Measurements from ENCODE around the gene VMAC.

VMAC gene

GRCh38 chr19:5955636-5955935, 50.9 kb downstream of the VMAC start:
- FAIRE-seq: no peak

- FAIRE-seq: no peak
These were observed 51.7 kb downstream of the VMAC start for GRCh38 chr19:5956323-5956722.

GRCh38 chr19:5956728-5957127, 52.1 kb downstream of the VMAC start:
- FAIRE-seq: no peak

DNA sequence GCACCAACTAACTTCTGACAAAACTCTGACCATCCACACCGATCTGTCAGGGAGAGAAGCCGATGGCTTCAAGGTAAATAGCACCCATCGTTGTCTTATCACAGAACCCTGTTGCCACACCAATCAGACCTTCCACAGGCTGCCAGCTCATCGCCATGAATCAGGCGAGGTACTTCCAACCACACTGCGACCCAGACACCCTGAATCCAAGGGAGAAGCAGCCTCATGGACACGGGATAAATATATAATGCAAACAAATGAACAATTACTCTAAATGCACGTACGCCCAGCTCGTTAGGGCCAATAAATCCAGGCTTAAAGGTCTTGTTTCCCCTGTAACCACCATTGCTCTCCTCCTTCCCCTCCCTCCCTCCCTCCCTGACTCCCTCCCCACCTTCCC, 52.5 kb downstream of the VMAC start:
- no peak for FAIRE-seq

DNA sequence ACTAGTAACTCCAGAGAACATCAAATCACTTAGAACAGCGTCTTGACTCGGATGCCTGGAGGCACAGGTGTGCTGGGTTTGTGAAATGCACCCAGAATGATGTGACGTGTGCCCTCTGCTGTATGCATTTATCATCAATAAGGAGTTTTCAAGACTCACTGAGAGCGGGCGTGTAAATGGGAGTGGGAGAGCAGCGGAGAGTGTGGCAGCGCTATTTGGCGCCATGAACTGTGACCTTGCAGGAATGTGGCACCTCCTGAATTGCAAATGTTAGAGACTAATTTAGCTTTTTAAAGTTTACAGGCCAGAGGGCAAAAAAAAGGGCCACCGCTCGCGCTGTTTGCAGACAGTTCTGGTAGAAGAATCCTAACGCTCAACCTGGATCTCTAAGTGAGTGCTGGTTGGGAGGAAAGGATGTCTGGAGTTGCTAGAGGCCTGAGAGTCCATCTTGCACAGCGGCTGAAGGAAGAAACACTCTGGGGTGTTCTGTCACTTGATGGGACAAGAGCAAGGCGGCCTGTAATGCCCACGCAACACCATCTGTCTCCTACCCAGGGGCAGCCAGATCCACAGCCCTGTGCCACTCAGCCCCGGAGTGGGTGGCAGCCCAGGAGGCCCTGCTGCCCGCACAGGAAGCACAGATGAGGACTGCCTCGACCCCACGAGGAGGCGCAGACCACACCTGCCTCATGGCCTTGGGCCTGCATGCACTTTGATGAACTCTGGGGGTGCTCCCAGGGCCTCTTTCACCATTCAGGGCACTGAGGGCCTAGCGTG, 53.6 kb downstream of the VMAC start:
- no peak for FAIRE-seq

DNA sequence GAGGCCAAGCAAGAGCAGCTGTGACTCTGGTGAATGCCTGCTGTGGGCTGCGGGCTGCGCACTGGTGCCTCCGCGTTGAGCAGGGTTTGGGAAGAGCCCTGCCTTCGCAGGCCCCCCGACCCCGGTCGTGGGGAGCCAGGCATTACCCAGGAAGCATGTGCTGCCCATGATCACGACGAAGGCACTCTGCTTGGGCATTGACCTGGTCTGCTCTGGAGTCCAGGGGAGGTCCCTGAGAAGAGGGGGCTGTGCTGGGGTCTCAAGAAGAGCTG, 54.1 kb downstream of the VMAC start:
- FAIRE-seq: no peak

DNA sequence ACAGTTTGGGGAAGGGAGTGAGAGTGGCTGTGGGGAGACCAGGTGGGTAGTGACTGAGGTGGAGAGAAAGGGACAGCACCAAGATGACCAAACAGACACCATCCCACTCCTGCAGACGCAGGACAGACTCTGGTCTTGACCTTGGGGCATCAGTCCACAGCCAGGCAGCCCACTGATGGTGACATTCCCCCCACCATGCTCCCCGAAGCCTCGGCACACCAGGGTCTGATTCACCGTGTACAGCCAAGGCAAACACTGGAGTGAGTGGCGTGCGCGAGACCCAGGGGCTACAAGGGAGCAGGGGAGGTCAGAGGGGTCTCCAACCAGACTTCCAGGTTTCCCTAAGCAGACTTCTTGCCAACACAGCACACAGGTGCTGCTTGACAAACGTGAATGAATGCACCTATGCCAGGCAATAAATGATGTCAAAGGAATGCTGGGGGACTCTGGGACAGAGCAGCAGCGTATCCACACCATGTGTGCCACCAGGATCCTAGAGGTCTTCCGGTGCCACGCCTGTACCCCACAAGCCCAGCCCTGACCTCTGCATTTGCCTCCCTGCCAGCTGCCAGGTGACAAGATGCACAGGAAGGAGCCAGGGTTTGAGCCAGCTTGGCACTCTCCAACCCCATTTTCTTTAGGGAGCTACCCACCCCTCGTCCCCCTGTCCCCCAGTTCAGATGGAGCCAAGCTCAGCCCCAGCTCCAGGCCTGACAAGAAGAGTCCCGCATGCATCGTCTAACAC, 54.8 kb downstream of the VMAC start:
- no peak for FAIRE-seq
